MM.1S (cell line): ENCODE data around the gene PSMD1.

Experiments
- DNase-seq: peaks from one replicate; pipeline ENCODE4 v3.0.0-alpha.2; 2015
- H2AFZ ChIP-seq: fragments of 300-600 bp; sonication (generic); 2 replicates; pipeline ENCODE4 v1.6.0; 2016; ENCODE audit warnings: antibody characterized with exemption, low read length
- H3F3A ChIP-seq: fragments of 300-600 bp; sonication (generic); 2 replicates; pipeline ENCODE4 v1.6.1; 2016; ENCODE audit warnings: mild to moderate bottlenecking, antibody characterized with exemption, low read length, moderate library complexity, mixed read lengths; ENCODE audit not compliant: insufficient read depth
- H3K27ac ChIP-seq: fragments of 300-600 bp; sonication (generic); 2 replicates; pipeline ENCODE4 v1.5.1; 2016; ENCODE audit warnings: mild to moderate bottlenecking, low read length
- H3K27me3 ChIP-seq: fragments of 300-600 bp; sonication (generic); replicated peaks from 2 replicates; pipeline ENCODE4 v1.6.0; 2016; ENCODE audit warnings: low read length; ENCODE audit not compliant: insufficient read depth
- H3K36me3 ChIP-seq: fragments of 300-600 bp; sonication (generic); replicated peaks from 2 replicates; pipeline ENCODE4 v1.6.1; 2016; ENCODE audit warnings: mild to moderate bottlenecking, low read length, mixed read lengths; ENCODE audit not compliant: insufficient read depth
- H3K4me1 ChIP-seq: fragments of 300-600 bp; sonication (generic); 2 replicates; pipeline ENCODE4 v1.6.1; 2016; ENCODE audit warnings: low read length, mixed read lengths
- H3K4me2 ChIP-seq: fragments of 300-600 bp; sonication (generic); 2 replicates; pipeline ENCODE4 v1.6.0; 2016; ENCODE audit warnings: low read depth, low read length
- H3K4me3 ChIP-seq: fragments of 300-600 bp; sonication (generic); 2 replicates; pipeline ENCODE4 v1.5.1; 2016; ENCODE audit warnings: low read length, mixed read lengths
- H3K79me2 ChIP-seq: fragments of 300-600 bp; sonication (generic); 2 replicates; pipeline ENCODE4 v1.6.1; 2016; ENCODE audit warnings: mixed run types, low read length, mixed read lengths
- H3K9ac ChIP-seq: fragments of 300-600 bp; sonication (generic); 2 replicates; pipeline ENCODE4 v1.6.1; 2016; ENCODE audit warnings: low read length, mixed read lengths
- H3K9me2 ChIP-seq: fragments of 300-600 bp; sonication (generic); replicated peaks from 2 replicates; pipeline ENCODE4 v1.6.1; 2016; ENCODE audit warnings: mild to moderate bottlenecking, low read length, mixed read lengths; ENCODE audit not compliant: insufficient read depth
- H3K9me3 ChIP-seq: fragments of 300-600 bp; sonication (generic); replicated peaks from 2 replicates; pipeline ENCODE4 v1.6.1; 2016; ENCODE audit warnings: mild to moderate bottlenecking, low read length, mixed read lengths; ENCODE audit not compliant: insufficient read depth
- H4K20me1 ChIP-seq: fragments of 300-600 bp; sonication (generic); 2 replicates; pipeline ENCODE4 v1.6.1; 2016; ENCODE audit warnings: mild to moderate bottlenecking, low read length, moderate library complexity, mixed read lengths; ENCODE audit not compliant: insufficient read depth
- CTCF ChIP-seq: fragments of 300-600 bp; sonication (generic); IDR thresholded peaks from 2 replicates; pipeline ENCODE4 v1.5.1; 2016; ENCODE audit warnings: antibody characterized with exemption, low read length, mixed read lengths
- EZH2 ChIP-seq: fragments of 300-600 bp; sonication (generic); optimal IDR thresholded peaks from 2 replicates; pipeline ENCODE3; 2017; ENCODE audit warnings: low read depth, mild to moderate bottlenecking, antibody characterized with exemption, low read length, mixed read lengths
- EZH2phosphoT487 ChIP-seq: fragments of 300-600 bp; sonication (generic); IDR thresholded peaks from 2 replicates; pipeline ENCODE4 v1.6.1; 2018; ENCODE audit warnings: antibody characterized with exemption, low read length

The PSMD1 gene

GRCh38 chr2:231058761-231059550, 2.3 kb downstream of the PSMD1 start:
- no peak overlapping the region for H3K27ac ChIP-seq

GRCh38 chr2:231059756-231060155, 3.1 kb downstream of the PSMD1 start:
- Histone ChIP-seq H3K27me3 (no peaks in the 10 kb centered on the region), H3K27ac (no peak overlapping the region), H3F3A (no peaks in the 10 kb centered on the region), H2AFZ (no peak overlapping the region), H3K9me2 (no peaks in the 10 kb centered on the region), H3K79me2 (peaks cover 81% of the 10 kb centered on the region), H3K4me2 (no peak overlapping the region), H3K4me3 (no peak overlapping the region), H3K4me1 (peaks cover 22% of the 10 kb centered on the region; the same call in 1 of the 2 replicates), H4K20me1 (peaks cover 12% of the 10 kb centered on the region), H3K9ac (no peak overlapping the region), H3K36me3 (peaks cover 16% of the 10 kb centered on the region; the same call in 1 of the 2 replicates), H3K9me3 (no peaks in the 10 kb centered on the region)
- no peak for DNase-seq
- TF ChIP-seq EZH2phosphoT487, result no peak
- TF ChIP-seq EZH2, result no peak
- no peak for TF ChIP-seq CTCF

More at GRCh38 chr2:231058761-231059550, 2.3 kb downstream of the PSMD1 start:
- Histone ChIP-seq H3K36me3 (peaks cover 14% of the 10 kb centered on the region; the same call in 1 of the 2 replicates), H3K9me2 (no peaks in the 10 kb centered on the region), H3K79me2 (peaks cover 73% of the 10 kb centered on the region), H3F3A (no peaks in the 10 kb centered on the region), H3K27me3 (no peaks in the 10 kb centered on the region), H2AFZ (no peak overlapping the region), H3K4me2 (peak overlapping the region; percentile 89; the same call in 1 of the 2 replicates), H3K4me3 (no peak overlapping the region), H3K9me3 (no peaks in the 10 kb centered on the region), H4K20me1 (peaks cover 12% of the 10 kb centered on the region), H3K9ac (no peak overlapping the region), H3K4me1 (peaks cover 22% of the 10 kb centered on the region; the same call in 1 of the 2 replicates)
- DNase-seq, result no peak
- TF ChIP-seq CTCF (no peak), EZH2phosphoT487 (no peak)

- TF ChIP-seq CTCF, result no peak
- TF ChIP-seq EZH2, result no peak
- TF ChIP-seq EZH2phosphoT487, result no peak
- Histone ChIP-seq H3K27me3 (no peaks in the 10 kb centered on the region), H3K9ac (no peak overlapping the region), H3K36me3 (peaks cover 16% of the 10 kb centered on the region; the same call in 1 of the 2 replicates), H3K9me2 (no peaks in the 10 kb centered on the region), H3K4me1 (peaks cover 22% of the 10 kb centered on the region; the same call in 1 of the 2 replicates), H3K4me3 (no peak overlapping the region), H2AFZ (no peak overlapping the region), H3K27ac (no peak overlapping the region), H3K9me3 (no peaks in the 10 kb centered on the region), H3K4me2 (no peak overlapping the region), H3F3A (no peaks in the 10 kb centered on the region), H4K20me1 (peaks cover 12% of the 10 kb centered on the region), H3K79me2 (peaks cover 92% of the 10 kb centered on the region)
- DNase-seq, result no peak
Measured at GRCh38 chr2:231062776-231063175, 6.1 kb downstream of the PSMD1 start.
